DND-41 (cell line): ENCODE measurements around the gene RBL2.

Experiments
- EZH2 ChIP-seq: IDR thresholded peaks from 3 replicates; pipeline ENCODE4 v1.6.1; 2012; ENCODE audit warnings: borderline replicate concordance, low read depth, mild to moderate bottlenecking, moderate library complexity, low read length, inconsistent platforms; ENCODE audit not compliant: severe bottlenecking
- TF ChIP-seq, protein P1 (sequence below): IDR thresholded peaks from 2 replicates; pipeline ENCODE4 v1.5.1; 2012; ENCODE audit warnings: borderline replicate concordance, low read length, moderate library complexity, mild to moderate bottlenecking; ENCODE audit not compliant: poor library complexity, severe bottlenecking; ENCODE audit errors: extremely low read depth

DNA sequence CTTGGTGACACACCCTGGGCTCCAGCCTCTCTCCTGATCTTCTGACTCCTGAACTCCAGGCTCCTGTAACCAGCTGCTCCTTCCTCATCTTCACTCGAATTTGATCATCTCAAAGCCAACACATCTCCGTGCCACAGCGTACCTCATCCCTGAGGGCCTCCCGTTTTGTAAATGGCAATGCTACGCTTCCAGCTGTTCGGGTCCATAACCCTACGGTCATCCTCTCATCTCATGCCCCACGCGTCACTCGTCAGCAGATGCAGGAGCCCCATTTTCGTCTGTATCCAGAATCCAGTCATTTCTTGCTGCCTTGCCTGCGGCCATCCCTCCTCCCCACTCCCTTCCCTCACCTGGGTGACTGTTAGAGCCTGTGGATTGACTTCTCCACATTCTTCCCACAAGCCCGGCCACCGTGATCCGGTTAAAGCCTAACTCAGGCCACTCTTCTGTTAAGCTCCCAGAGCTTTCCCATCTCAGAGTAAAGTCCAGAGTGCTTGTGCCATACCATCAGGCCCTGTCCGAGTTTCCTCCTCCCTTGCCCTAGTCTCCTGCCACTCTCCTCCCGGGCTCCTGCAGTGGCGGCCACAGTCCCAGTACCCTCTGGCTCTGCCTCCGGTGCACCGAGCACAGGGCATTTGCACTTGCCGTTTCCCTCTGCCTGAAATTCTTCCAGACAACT, 89.0 kb downstream of the RBL2 start:
- TF ChIP-seq, protein P1, sequence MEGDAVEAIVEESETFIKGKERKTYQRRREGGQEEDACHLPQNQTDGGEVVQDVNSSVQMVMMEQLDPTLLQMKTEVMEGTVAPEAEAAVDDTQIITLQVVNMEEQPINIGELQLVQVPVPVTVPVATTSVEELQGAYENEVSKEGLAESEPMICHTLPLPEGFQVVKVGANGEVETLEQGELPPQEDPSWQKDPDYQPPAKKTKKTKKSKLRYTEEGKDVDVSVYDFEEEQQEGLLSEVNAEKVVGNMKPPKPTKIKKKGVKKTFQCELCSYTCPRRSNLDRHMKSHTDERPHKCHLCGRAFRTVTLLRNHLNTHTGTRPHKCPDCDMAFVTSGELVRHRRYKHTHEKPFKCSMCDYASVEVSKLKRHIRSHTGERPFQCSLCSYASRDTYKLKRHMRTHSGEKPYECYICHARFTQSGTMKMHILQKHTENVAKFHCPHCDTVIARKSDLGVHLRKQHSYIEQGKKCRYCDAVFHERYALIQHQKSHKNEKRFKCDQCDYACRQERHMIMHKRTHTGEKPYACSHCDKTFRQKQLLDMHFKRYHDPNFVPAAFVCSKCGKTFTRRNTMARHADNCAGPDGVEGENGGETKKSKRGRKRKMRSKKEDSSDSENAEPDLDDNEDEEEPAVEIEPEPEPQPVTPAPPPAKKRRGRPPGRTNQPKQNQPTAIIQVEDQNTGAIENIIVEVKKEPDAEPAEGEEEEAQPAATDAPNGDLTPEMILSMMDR = no peak
- TF ChIP-seq EZH2 = no peak
